ENCODE data around the gene SRP72.

GRCh38 chr4:56435140-56435926 lies 32.1 kb upstream of the SRP72 start, which contains the start of gene PPAT:
- no peak for TF ChIP-seq CTCF (IDR thresholded peaks at IDR 0.05; ENCODE audit: low read depth, low read length)
- no peak for TF ChIP-seq EZH2phosphoT487 (IDR thresholded peaks at IDR 0.05; ENCODE audit: low read depth)
